Right forelimb (tissue), 1 donor: ENCODE data around the gene SP2.
A peak's percentile ranks its signal among the peaks of the same experiment; 100 is the strongest.
"Not testable (repeated sequence)": the region's sequence is repeated elsewhere in the genome, so short reads cannot be mapped to it uniquely, and the experiment has no call there.

Experiments
- DNase-seq: peaks from one replicate; pipeline ENCODE4 v3.0.0-alpha.2; 2018

The SP2 gene

DNA sequence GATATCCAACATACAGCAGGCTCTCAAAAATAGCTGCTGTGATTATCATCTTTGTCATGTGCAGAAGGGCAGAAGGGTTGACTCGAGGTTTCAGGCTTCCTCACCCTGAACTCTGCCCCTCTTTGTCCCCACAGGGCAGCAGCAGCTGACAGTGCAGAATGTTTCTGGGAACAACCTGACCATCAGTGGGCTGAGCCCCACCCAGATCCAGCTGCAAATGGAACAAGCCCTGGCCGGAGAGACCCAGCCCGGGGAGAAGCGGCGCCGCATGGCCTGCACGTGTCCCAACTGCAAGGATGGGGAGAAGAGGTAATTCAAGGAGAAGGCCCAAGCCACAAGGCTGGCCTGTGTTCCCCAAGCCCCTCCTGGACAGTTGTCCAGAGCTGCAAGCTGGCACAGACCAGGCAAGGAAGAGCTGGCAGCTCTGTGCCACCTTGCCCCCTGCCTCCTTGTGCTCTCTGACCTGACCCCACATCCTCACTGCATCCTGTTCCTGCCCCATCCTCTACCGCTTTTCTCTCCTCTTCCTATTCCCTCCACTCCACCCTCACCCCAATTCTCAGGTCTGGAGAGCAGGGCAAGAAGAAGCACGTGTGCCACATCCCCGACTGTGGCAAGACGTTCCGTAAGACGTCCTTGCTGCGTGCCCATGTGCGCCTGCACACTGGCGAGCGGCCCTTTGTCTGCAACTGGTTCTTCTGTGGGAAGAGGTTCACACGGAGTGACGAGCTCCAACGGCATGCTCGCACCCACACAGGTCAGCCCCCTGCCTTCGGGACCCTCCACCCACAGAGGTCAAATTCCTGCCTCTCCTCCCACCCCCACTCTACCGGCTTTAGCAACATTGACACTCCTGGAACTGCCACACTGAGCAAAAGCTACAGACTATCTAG lies 29.0 kb downstream of the SP2 start:
- DNase-seq, result no peak

DNA sequence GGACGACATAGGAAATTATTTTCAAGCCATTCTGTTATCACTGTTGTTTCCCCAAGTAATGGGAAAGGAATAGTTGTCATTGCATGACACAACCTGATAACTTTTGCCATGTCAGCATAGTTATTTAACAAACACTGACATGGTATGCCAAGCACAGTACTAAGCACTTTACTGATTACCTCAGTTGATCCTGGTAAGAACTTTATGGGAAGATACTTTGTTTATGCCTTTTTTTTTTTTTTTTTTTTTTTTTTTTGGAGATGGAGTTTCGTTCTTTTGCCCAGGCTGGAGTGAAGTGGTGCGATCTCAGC lies 29.6 kb downstream of the SP2 start:
- no peak for DNase-seq

GRCh38 chr17:47927821-47928400 lies 31.9 kb downstream of the SP2 start:
- DNase-seq, result no peak

DNA sequence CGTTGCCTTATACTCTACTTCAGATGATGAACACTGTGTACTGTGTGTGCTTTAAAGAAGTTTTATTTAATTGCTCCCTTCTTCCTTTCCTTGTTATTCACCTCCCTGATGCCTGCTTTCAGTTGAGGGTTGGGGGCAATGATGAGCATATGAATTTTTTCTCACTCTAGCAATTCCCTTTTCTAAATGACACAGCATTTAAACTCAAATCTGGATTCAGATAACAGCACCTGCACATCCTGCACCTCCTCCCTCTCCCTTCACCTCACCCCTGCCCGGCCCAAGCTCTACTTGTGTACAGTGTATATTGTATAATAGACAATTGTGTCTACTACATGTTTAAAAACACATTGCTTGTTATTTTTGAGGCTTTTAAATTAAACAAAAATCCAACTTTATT lies 32.4 kb downstream of the SP2 start:
- DNase-seq, result no peak

DNA sequence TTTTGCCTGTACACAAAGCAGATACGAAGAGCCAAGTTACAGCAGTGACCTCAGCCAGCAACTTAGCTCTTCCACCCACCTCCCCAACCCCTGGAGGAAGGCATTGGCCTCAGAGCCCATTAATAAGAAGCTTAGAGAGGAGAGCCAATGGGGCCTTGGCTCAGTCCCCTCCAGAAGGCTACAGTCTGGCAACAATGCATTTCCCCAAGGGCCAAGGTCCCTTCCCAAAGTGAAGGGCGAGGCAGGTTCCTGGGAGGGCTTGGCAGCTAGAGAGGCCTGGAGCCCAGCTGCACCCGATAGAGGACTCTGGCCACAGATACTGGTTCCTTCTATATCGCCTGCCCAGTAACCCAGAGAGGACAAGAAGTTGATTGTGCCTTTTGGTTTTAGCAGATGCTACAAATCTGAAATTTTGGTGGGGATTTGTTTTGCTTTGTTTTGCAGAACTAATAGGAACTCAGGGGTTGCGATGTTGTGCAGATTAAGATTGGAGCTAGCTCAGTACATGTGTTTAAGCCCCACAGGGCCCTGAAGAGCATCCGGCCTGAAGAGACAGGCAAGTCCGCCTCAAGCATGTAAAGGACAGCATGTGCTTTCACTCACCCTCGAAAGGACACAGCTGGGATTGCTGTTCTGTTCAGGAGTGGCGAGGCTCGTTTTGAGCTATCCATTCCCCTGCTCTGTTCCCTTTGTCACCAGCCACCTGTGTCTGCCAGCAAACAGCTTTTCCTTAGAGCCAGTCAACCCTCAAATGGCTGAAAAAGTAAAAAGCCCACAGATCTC lies 33.4 kb downstream of the SP2 start:
- DNase-seq, result no peak

DNA sequence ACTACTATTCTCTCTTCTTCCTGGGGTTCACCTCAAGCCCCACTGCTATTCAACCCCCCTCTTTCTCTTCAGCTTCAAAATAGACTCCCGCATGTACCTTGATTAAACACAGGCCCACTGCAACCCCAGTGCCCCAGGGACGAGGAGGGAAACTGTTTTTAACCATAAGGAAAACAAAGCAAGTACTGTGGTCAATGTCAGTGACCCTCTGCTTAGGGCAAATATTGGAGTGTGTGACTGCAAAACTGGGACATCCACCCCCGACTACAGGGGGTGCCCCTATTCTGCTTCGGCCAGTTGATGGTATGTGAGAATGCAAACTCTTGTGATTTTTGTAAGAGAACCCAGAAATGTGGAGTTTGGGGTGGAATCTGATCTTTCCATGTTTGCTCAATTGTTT lies 35.8 kb downstream of the SP2 start:
- DNase-seq, result no peak

DNA sequence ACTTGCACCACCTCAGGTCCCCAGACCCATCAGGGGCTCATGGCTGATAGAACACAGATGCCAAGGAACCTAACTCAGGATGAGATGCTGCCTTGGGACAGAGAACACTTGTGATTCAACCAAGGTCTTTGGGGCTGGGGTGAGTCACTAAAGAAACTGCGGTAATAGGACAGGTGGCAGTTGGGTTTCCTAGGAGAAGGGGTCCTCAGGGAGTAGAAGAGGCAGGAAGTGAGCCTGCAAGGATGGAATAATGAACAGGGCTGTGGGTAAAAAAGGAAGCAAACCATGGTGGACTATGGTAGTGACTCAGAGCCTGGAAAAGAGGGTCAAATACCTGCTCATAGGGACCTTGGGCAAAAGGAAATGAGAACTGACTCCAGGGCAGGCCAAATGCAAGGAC lies 38.8 kb downstream of the SP2 start:
- no peak for DNase-seq

GRCh38 chr17:47935468-47935867 lies 39.4 kb downstream of the SP2 start:
- not testable (repeated sequence) for DNase-seq

GRCh38 chr17:47935961-47936360 lies 39.9 kb downstream of the SP2 start:
- no peak for DNase-seq

GRCh38 chr17:47937941-47938340 lies 41.9 kb downstream of the SP2 start:
- no peak for DNase-seq

DNA sequence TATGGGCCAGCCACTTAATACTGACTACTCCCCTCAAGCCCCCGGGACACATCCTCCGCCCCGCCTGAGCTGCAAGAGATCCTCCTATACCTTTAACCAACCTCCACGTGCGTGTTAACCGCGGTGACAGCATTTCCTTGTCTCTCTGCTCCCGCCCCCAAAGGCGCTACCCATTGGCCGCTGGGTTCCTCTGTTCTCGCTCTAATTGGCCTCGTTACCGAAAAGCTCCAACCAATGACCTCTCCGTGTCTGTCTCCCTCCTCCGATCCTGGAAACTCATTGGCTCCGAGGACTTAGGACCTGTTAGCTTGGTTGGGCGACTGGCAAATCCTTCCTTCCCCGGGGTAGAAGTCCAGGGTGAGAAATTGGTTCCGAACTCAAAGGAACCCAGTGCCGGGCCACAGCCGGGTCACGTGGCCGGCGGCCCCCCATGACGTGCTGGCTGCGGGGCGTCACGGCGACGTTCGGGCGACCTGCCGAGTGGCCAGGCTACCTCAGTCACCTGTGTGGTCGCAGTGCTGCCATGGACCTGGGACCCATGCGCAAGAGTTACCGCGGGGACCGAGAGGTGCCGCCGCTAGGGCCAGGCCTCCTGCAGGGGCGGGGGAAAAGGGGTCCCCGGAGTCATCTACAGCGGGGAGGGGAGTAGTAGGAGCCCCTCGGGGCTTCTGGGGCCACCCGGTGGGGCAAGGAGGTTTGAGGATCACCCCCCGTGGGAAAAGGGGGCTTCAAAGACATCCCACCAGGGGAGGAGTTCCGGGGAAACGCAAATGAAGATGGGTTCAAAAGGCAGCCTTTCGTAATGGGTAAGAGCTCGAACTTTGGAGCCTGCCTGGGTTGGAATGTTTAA lies 45.4 kb downstream of the SP2 start, which contains the start of gene PNPO:
Gene PNPO (plus strand): TSS at position 326 of the 850 bp plus-strand sequence. CDS start 105 bp downstream, at position 431.
- DNase-seq, result peak; percentile 91

DNA sequence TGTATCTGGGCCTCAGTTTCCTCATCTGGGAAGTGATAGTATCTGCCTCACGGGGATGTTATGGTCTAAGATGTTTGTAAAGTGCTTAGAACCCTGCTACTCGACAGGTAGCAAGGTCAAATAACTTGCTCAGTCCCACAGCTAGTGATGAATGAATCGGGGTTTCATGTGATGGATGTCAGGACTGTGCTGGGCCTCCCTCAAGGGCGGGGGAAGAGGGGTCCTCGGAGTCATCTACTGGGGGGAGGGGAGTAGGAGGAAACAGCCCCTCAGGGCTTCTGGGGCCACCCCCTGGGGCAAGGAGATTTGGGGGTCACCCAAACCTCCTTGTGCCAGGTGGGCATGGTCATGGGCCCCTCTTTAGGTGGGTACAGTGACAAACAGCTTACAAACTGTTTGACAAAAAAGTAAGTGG lies 46.1 kb downstream of the SP2 start:
- DNase-seq, result no peak

GRCh38 chr17:47942568-47942967 lies 46.5 kb downstream of the SP2 start:
- no peak for DNase-seq

DNA sequence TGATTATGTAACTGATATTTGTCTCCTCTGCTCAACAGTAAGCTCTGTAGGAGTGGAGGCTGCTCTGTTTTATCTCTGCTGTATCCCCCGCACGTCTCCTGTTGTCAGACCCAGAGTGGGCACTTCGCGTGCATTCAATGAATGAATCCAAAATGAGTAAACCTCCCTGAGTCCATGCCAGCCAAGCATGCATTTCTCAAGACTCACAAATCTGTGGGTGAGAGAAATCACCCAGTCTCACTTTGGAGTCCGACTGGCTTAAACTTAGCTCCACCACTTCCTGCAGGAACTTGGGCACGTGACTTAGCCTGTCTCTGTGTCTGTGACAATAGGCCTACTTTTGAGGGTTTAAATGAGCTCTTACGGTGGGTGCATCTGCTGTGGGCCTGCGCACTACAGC lies 49.0 kb downstream of the SP2 start:
- DNase-seq, result no peak

DNA sequence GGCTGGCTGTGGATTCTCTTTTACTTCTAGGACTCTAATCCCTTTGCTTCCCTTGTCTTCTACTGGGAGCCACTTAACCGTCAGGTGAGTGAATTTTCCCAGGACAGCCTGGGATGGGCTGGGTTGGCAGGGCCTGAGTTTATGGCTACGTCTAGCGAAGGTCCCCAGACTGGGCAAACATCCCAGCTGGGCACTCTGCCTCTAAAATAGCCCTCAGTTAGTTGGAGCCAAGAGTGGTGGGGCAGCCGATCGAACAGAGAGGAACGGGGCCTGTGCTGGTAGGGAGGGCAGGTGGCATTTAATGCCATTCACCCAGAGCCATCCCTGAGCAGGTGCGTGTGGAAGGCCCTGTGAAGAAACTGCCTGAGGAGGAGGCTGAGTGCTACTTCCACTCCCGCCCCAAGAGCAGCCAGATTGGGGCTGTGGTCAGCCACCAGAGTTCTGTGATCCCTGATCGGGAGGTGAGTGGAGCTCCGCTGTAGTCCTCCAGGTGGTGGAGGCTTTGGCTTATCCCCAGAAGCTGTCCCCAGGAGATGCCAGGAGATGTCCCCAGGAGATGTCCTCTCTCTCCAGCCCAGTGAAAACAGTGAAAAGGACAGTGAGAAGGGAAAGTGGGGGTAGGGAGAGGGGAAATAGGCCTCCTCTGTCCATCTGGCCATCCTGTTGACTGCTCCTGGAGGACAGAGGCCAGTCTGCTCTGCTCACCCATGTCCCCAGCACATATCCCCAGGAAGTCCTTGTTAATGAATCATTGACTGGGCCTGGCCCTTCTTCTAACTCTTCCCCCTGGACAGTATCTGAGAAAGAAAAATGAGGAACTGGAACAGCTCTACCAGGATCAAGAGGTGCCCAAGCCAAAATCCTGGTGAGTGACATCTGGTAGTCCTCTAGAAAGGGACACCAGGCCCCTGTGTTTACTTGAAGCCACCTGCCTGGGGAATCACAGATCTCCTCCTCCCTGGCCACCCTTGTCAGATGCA lies 49.8 kb downstream of the SP2 start:
- DNase-seq, result no peak

DNA sequence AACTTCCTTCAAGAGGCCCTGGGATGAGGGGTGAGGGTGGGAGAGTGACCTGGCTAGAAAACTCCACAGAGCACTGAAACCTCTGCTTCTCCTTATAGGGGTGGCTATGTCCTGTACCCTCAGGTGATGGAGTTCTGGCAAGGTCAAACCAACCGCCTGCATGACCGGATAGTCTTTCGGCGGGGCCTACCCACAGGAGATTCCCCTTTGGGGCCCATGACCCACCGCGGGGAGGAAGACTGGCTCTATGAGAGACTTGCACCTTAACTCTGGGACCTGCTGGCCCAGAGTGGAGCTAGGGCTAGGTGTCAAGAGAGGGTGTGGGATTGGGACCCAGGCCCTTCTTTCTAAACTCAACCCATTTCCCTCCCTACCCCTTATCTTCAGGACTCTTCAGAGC lies 50.5 kb downstream of the SP2 start:
- no peak for DNase-seq

- DNase-seq, result no peak
These were observed 50.9 kb downstream of the SP2 start for GRCh38 chr17:47946929-47947397.

DNA sequence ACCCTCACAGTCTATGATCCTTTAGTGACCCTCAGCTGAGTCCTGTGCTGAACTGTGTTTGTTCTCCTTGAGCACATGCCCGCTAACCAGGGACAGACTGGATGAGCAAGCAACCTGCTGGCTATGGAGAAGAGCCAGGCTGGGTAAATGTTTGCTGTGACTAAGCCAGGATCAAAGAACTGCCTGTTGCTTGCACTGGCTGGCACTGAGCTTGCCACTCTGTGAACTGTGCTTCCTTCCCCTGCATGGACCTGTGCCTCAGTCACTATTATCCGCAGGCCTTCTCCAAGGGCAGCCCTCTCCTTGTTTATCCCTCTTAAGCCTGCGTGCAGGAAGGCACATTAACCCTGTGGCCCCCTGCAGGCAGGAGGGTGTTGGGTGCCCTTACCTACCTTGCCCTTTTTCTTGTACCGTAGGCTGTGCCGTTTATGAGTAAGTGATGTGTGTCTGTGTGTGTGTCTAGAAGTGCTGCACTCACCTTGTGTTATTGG lies 52.7 kb downstream of the SP2 start:
- no peak for DNase-seq

- peak; percentile 95 for DNase-seq
These were observed 53.2 kb downstream of the SP2 start for GRCh38 chr17:47949197-47949759.

DNA sequence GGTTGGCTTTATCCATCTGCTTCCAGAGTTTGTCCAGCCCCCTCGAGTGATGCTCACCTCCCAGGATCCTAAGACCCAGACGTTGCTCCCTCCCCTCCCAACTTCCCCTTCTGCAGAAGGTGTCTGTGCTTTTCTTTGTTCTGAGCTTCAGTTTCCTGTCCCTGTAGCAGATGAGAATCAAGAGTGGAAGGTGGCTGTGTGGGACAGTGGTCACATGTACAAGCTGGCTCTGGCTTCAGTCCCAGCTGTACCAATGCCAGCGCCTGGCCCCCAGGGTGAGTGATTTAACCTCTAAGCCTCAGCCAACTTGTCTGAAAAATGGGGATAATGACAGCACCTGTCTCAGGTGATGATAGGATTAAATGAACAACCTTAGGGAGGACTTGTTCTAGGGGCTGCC lies 53.9 kb downstream of the SP2 start:
- DNase-seq, result no peak

GRCh38 chr17:47950448-47950847 lies 54.4 kb downstream of the SP2 start:
- DNase-seq, result no peak
